Measurements from ENCODE around the gene GATAD2A. TPM values are rescaled to one million over a fixed set of nuclear protein-coding genes. Genes with fewer than 3 reads are reported as not detected.
"Not testable (repeated sequence)": the region's sequence is repeated elsewhere in the genome, so short reads cannot be mapped to it uniquely, and the experiment has no call there.

GATAD2A gene, protein sequence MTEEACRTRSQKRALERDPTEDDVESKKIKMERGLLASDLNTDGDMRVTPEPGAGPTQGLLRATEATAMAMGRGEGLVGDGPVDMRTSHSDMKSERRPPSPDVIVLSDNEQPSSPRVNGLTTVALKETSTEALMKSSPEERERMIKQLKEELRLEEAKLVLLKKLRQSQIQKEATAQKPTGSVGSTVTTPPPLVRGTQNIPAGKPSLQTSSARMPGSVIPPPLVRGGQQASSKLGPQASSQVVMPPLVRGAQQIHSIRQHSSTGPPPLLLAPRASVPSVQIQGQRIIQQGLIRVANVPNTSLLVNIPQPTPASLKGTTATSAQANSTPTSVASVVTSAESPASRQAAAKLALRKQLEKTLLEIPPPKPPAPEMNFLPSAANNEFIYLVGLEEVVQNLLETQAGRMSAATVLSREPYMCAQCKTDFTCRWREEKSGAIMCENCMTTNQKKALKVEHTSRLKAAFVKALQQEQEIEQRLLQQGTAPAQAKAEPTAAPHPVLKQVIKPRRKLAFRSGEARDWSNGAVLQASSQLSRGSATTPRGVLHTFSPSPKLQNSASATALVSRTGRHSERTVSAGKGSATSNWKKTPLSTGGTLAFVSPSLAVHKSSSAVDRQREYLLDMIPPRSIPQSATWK
- 10 to 100 TPM; 37.3 to 49.0 (median 39.0) TPM for polyA plus RNA-seq (ENCODE audit: insufficient read length in 3 of 3)

DNA sequence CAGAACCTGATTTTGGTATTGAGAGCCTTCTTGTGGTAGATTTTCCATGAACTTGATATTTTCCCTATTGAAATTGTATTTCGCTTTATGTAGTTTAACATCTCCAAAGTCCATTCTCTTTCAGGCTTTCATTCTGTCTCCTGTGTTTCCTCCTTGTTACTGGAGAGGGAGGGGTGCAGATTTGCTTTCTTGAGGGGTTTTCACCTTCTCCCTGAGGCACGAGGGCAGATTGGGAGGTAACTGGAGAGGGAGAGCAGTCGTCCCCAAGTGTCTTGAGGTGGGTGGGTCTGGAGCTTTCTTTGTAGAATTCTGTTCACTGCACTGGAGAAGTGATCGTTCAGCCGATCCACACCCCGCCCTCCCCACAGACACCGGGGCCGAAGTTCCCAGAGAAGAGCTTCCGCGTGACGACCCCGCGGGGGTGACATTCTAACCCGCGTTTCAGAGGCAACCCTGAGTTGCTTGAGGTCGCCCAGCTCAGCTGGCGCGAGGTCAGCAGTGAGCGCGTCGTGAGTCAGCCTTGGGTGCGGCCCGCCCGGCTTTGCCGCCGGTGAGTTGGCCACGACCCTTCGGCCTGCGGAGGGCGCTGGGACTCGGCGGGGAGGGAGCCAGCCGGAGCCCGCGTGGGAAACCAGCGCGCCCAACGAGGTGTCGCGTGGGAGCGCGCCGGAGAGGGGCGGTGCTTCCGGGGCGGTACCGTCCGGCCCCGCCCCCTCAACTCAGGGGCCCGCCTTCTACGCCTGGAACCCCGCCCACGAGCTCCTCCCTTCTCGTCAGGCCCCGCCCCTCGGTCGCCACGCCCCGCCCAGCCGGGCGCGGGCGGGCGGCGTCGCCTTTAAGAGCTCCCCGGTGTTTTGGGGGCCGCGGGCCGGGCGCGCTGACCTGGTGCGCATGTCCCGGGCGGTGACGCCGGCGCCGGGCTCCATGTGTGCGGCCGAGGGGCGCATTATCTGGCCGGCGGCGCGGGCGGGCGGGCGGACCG lies at the start of gene GATAD2A:
Gene GATAD2A (plus strand): TSS at position 797 of the 982 bp plus-strand sequence. CDS start 59,671 bp downstream, outside the sequence.
- peak; percentile 74 to 88 (median 78) for DNase-seq (ENCODE audit: low read depth in 3 of 3, low spot score in 2 of 3)

DNA sequence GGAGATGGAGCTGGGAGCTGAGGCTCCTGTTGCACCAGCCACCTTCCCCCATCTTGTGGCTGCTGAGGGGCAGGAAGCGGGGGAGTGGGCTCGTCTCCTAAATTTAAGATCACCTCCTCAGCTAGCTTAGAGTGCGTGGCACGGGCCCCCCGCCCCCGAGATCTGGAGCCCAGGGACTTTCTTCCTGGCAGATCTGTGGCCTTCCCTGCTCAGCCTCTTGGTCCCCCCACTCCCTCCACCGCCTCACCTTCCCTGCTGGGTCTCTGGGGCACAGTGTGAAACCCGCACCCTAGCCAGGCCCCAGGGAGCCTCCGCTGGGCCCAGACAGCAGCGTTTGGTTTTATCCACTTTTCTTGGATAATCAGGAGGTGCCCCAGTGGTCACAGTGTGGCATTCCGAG lies 49.0 kb upstream of the GATAD2A start:
- DNase-seq (ENCODE audit: low read depth in 3 of 3, low spot score in 2 of 3): no peak

DNA sequence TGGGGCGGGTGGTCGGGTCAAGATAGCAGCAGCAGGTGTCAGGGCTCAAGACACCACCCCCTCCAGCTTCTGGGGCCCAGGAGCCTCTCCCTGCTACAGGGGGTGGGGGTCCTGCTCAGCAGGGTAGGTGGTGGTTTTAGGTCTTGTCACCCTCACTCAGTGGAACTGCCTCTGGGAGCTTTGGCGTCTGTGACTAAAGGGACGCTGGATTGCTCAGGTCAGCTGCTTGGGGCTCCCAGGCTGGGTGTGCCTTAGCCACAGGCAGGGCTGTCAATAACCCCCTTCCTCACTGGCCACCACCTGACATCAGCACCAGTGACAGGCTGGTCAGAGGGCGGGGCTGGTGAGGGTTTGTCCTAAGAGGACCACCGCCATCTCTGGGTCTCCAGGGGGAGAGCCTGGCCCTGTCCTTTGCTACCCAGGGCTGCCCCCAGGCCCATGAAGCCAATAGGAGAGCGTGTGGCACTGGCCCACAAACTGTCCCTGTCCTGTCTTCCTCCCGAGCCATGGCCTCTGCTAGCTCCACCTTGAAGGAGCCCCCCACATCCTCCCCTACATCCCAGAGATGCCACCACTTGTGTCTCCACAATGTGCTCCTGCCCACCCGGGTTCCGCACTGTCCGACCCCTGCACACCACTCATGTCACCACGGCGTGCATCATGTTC lies 48.4 kb upstream of the GATAD2A start:
- no peak for DNase-seq (ENCODE audit: low read depth in 3 of 3, low spot score in 2 of 3)

DNA sequence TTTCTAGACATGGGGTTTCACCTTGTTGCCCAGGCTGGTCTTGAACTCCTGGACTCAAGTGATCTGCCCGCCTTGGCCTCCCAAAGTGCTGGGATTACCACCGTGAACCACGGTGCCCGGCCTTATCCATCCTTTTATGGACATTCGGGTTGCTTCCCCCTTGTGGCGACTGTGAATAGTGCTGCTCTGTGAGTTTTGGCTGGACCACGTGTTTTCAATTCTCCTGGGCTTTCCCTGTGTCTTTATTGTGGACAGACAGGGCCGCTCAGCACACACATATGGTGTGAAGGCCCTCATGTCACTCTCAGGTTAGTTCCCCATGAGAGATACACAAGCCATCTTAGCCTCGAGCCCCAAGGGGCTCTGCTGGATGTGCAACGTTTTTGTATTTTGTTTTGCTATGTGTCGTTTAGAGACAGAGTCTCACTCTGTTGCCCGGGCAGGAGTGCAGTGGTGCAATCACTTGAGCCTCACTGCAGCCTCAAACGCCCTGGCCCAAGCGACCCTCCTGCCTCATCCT lies 44.3 kb upstream of the GATAD2A start:
- DNase-seq (ENCODE audit: low read depth in 3 of 3, low spot score in 2 of 3): peak in 2 of 3 donors; percentile 62 to 68

DNA sequence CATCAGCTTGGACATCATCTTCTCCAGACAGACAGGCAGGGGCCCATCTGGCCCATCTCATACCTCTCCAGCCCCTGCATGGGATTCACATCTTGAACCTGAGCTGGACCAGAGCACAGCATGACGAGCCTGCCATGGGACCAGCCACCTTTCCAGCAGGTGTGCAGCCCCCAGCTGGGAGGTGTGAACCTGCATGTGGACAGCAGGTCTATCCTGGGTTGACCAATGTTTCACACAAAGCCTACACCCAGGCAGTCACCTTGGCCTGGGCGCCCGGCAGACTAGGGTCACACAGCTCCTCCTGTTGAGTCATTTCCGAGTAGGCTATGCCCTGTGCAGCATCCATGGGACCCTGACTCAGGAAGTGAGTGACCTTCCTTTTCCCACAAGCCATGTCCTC lies 43.4 kb upstream of the GATAD2A start:
- no peak for DNase-seq (ENCODE audit: low read depth in 3 of 3, low spot score in 2 of 3)

DNA sequence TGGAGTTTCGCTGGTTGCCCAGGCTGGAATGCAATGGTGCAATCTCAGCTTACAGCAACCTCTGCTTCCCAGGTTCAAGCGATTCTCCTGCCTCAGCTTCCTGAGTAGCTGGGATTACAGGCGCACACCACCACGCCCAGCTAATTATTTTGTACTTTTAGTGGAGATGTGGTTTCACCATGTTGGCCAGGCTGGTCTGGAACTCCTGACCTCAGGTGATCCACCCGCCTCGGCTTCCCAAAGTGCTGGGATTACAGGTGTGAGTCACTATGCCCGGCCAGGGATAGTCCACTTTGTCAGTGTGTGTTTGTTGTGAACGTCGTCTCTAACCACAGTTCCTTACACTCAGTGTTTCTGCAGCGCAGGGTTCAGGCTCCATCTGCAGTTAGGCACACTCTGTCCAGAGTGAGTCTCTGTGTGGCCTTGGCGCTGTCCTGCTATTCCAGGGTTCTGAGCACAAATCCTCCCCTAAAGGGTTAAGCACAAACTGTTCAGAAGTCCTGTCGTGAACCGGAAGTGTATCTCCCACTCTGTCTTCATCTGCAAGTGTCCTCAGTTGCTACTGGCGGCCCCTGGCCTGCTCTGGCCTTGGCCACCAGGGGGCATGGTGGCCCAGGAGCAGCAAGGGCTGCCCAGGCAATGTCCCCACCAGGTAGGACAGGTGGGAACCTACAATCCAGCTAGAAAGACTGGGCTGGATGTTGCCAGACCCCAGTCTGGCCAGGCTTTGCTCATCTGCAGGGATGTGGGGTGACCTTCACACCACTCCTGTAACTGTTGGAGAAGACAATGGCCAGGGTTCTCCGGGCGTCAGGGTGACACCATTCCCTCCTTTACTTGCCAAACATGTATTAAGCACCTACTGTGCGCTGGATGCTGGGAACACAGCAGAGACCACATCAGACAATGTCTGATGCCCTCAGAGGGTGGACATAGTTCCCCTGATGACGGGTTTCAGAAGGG lies 38.8 kb upstream of the GATAD2A start:
- no peak for DNase-seq (ENCODE audit: low read depth in 3 of 3, low spot score in 2 of 3)

DNA sequence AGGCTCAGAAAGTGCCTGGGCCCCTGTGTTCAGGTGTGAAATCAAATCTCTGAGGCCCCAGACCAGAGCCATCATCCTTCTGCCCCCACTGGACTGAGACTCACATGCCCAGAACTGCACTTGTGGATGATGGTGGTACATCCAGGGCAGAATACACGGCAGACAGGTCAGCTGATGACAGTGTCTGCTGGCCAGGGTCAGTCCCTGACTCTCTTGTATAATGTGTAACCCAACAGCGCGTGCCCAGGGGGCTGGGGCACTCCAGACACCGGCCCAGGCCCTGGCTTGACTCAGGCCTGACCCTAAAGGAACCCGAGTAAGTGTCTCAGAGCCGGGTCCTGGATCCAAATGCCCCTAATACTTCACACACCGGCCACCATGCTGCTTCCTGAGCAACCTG lies 37.4 kb upstream of the GATAD2A start:
- DNase-seq (ENCODE audit: low read depth in 3 of 3, low spot score in 2 of 3): no peak

DNA sequence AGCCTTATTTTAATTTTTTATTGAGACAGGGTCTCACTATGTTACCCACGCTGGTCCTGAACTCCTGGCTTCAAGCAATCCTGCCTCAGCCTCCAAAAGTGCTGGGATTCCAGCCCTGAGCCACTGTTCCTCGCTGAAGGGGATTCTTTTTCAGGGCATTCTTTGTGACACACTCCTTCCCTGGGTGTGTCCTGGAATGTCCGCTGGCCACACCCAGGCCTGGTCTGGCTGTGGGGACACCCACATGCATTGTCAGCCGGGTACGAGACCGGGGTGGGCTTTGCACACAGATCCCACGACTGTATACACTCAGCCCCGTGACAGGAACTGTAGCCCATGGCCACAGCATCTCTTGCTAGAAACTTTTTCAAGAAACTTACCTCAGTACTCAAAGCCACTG lies 34.4 kb upstream of the GATAD2A start:
- DNase-seq (ENCODE audit: low read depth in 3 of 3, low spot score in 2 of 3): no peak

DNA sequence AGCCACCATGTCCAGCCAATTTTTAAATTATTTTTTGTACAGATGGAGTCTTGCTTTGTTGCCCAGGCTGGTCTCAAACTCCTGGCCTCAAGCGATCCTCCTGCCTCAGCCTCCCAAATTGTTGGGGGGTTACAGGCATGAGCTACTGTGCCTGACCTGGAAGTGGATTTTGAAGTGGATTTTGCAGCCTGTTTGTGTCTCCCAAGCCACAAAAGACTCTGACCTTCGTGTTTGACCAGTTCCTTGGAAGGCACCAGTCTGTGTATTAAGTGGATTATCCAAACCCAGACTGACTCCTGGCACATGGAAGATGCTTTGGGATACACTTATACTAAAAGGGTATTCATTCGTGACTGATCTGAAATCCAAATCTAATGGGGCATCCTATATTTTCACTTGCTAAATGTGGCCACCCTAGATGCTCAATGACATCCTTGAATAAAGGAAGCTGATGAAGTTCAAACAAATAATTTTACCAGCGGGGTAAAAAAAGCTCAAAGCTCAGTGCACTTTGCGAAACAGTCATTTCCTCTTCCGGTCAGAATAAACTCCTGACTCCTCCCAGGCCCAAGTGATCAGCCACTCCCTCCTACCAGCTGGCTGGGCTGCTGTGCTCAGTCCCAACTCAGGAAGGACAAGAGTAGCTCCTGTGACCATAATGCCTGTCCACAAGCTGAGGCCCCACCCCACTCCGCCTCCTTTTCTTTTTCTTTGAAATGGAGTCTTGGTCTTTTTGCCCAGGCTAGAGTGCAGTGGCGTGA lies 32.6 kb upstream of the GATAD2A start:
- DNase-seq (ENCODE audit: low read depth in 3 of 3, low spot score in 2 of 3): no peak

DNA sequence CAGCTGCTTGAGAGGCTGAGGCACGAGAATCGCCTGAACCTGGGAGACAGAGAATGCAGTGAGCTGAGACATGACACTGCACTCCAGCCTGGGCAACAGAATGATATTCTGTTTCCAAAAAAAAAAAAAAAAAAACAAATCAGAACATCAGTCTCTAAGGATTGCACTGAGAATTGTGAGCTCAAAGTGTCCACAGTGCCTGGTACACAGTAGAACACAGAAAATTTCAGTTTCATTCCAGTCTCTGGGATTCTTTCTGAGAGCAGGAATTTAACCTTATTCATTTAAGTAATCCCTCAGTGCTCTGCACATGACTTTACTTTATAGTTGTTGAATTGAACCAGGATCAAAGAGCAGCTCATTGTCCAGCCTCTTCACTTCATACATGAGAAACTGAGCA lies 25.9 kb upstream of the GATAD2A start:
- no peak for DNase-seq (ENCODE audit: low read depth in 3 of 3, low spot score in 2 of 3)

DNA sequence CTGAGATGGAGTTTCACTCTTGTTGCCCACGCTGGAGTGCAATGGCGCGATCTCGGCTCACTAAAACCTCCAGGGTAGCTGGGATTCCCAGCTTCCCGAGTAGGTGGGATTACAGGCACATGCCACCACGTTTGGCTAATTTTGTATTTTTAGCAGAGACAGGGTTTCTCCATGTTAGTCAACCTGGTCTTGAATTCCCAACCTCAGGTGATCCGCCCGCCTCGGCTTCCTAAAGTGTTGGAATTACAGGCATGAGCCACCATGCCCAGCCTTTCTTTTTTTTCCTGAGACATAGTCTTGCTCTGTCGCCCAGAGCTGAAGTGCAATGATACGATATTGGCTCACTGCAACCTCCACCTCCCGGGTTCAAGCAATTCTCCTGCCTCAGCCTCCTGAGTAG lies 25.2 kb upstream of the GATAD2A start:
- DNase-seq (ENCODE audit: low read depth in 3 of 3, low spot score in 2 of 3): not testable (repeated sequence)

DNA sequence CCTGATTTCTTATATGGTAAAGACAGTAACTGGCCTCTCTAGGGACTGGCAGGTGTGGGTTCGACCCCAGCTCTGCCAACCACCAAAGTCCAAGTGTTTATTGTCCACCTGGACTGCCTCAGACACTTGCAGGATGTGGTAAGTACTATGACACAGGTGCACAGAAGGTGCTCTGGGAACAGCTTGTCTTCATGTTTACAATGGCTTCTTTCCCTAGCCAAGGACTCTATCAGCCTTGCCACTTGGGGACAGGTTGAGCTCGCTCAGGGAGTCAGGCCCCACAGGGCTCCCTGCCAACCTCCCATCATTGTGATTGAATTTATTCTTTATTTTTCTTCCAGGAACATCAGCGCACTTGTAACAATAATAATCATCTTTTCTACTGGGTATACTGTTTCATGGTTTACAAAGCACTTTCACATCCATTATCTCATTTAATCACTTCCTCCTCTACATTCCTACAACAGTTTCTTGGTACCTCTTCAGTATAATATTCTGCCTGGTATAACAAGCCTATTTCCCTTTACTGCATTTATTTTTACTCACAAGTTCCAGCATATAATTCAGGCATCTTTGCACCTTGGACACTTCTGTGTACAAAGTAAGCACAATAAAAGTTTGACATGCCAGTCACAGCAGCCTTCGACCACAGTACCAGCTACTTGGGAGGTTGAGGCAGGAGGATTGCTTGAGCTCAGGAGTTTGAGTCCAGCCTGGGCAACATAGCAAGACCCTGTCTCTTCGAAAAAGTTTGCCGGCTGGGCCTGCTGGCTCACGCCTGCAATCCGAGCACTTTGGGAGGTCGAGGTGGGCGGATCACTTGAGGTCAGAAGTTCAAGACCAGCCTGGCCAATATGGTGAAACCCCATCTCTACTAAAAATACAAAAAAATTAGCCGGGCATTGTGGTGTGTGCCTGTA lies 24.2 kb upstream of the GATAD2A start:
- DNase-seq (ENCODE audit: low read depth in 3 of 3, low spot score in 2 of 3): no peak

DNA sequence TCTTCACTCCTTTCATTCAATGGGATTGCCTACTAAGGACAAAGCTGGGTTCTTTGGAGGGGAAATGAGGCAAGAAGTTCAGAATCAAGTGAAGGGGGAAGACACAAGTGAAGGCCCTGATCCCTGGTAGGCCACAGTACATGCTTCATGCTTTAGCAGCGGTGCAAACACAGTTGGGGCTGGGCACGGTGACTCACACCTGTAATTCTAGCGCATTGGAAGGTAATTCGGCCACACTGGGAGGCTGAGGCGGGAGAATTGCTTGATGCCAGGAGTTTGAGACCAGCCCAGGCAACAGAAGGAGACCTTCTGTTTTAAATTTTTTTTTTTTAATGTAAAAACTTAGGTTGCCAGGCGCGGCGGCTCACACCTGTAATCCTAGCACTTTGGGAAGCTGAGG lies 23.4 kb upstream of the GATAD2A start:
- DNase-seq (ENCODE audit: low read depth in 3 of 3, low spot score in 2 of 3): no peak

DNA sequence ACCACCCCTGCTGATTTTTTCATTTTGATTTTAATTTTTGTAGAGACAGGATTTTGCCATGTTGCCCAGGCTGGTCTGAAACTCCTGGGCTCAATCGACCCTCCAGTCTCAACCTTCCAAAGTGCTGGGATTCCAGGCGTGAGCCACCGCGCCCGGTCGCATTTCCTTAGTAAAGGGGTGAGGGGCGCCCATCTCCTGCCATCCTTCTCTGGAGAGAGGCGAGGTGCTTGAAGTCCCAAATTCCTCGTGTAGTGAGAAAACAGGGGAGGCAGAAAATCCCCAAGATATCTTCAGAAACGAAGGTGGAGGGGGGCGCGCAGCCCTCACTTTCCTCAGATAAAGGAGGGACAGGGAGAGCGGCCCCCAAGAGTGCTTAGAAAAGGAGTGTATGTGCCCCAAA lies 21.0 kb upstream of the GATAD2A start:
- DNase-seq (ENCODE audit: low read depth in 3 of 3, low spot score in 2 of 3): no peak

DNA sequence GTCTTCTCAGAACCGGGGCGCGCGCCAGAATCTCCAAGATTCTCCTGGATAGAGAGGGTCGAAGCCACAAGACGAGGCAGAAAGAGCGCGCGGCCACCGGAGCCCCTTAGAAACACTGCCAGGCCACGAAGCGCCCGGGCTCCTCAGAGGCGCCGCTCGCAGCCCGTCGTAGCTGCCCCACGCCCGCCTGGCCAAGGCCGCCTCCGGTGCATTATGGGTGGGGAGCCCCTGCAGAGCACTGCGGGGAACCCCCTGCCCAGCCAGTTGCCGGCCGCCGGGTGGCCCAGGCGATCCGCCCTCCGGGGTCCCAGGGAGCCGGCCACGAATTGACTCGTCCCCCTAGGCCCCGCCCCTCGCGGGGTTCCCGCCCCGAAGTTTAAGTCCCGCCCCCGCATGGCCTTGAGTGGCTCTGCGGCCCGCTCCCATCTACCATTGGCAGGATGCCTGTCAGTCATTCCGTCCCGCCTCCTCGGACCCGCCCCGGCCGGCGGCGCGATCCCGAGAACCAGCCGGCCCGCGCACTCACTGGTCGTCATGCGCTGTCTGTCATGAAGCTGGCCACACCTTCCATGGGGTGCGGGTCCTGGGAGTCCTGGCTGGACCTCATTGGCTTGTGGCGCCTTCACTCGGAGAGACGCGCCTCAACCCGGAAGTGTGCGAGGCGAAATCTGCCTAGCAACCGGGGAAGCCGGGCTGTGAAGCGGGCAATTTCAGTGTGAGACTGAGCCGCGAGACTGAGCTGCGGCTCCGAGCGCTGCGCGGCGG lies 20.2 kb upstream of the GATAD2A start:
- peak; percentile 92 to 98 (median 97) for DNase-seq (ENCODE audit: low read depth in 3 of 3, low spot score in 2 of 3)

Measured in right renal cortex interstitium (tissue), 3 donors.